ENCODE data around the gene CALN1.

CALN1 gene

GRCh38 chr7:71860572-71860971 is 551.6 kb downstream of the CALN1 start:
- H3K36me3 ChIP-seq (ENCODE audit: low read depth) = no peaks in the 10 kb centered on the region
- no peak overlapping the region for H3K4me3 ChIP-seq (ENCODE audit: severe bottlenecking)
- no peak overlapping the region for H3K27ac ChIP-seq (ENCODE audit: poor library complexity, severe bottlenecking)

DNA sequence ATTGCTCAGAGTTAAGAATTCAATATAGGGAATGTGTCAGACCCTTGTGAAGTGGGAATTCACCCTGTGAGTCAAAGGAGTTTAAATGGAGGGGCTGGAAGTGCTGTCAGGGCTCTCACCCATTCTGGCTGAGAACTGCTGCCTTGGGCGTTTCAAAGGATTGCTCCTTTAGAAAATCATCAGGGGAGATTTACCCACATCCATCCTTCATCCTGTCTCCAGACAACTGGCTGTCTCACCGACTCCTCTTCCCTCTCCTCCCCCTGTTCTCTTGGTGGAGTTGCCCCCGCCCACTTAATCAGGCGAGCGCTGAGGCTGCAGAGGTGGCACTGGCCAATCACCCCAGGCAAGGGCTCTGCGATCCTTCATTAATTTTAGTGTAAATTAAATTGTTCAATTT is 554.8 kb downstream of the CALN1 start:
- Histone ChIP-seq H3K27me3 (ENCODE audit: insufficient read depth, poor library complexity, severe bottlenecking) (no peaks in the 10 kb centered on the region), H3K4me3 (ENCODE audit: severe bottlenecking) (no peak overlapping the region), H3K9me3 (ENCODE audit: severe bottlenecking) (peaks cover 1% of the 10 kb centered on the region), H3K27ac (ENCODE audit: poor library complexity, severe bottlenecking) (no peak overlapping the region), H3K4me1 (ENCODE audit: insufficient read depth, poor library complexity, severe bottlenecking) (no peaks in the 10 kb centered on the region), H3K36me3 (ENCODE audit: low read depth) (no peaks in the 10 kb centered on the region)
- DNase-seq (ENCODE audit: low spot score) (no peak), ATAC-seq (ENCODE audit: low read depth) (no peak)
- TF ChIP-seq CTCF (IDR thresholded peaks at IDR 0.05; ENCODE audit: poor library complexity, severe bottlenecking) = no peak

More at GRCh38 chr7:71860572-71860971, 551.6 kb downstream of the CALN1 start:
- Histone ChIP-seq H3K9me3 (ENCODE audit: severe bottlenecking) (peaks cover 3% of the 10 kb centered on the region), H3K4me1 (ENCODE audit: insufficient read depth, poor library complexity, severe bottlenecking) (no peaks in the 10 kb centered on the region), H3K27me3 (ENCODE audit: insufficient read depth, poor library complexity, severe bottlenecking) (no peaks in the 10 kb centered on the region)
- TF ChIP-seq CTCF (IDR thresholded peaks at IDR 0.05; ENCODE audit: poor library complexity, severe bottlenecking) = no peak
- DNase-seq (ENCODE audit: low spot score) (no peak), ATAC-seq (ENCODE audit: low read depth) (no peak)

DNA sequence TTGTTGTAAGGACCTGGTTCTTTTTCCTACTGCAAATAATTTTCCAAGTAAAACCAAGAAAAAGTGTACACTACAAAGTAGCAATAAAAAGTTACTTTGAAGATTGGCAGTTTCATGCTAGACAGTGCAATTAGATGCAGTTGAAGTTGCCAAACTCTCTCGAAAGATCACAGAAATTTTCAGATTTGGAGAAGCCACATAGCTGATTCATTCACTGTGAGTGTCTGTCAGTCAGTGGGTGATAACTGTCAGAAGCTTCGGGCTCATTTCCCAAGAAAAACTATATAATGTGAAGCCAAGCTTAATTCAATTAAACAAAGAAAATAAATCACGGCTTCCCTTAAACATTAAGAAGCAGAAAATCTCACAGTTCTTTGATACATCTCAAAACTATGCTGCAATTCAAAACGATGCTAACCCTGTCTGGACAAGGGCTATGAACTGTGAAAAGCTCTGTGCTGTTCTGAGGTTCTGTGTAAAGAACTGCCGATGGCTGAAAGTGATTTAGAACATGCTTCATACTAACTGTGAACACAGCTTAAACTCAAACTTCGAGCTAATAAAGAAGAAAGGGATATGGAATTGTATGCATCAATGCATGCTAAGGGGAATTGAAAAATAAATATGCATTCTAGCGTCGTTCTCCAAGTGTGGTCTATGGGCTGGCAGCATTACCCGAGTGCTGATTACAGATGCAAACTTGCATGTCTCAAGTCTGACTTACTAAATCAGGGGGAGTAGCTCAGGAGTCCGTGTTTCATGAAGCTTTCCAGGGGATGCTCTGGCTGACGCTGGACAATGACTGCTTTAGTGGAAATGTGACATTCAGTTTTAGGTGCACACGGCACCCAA is 557.4 kb downstream of the CALN1 start:
- H3K9me3 ChIP-seq (ENCODE audit: severe bottlenecking) = peaks cover 3% of the 10 kb centered on the region
- H3K4me3 ChIP-seq (ENCODE audit: severe bottlenecking) = no peak overlapping the region
- no peaks in the 10 kb centered on the region for H3K4me1 ChIP-seq (ENCODE audit: insufficient read depth, poor library complexity, severe bottlenecking)
- ATAC-seq (ENCODE audit: low read depth) (no peak), DNase-seq (ENCODE audit: low spot score) (no peak)
- H3K27ac ChIP-seq (ENCODE audit: poor library complexity, severe bottlenecking) = no peak overlapping the region
- no peak for TF ChIP-seq CTCF (IDR thresholded peaks at IDR 0.05; ENCODE audit: poor library complexity, severe bottlenecking)
- no peaks in the 10 kb centered on the region for H3K36me3 ChIP-seq (ENCODE audit: low read depth)
- H3K27me3 ChIP-seq (ENCODE audit: insufficient read depth, poor library complexity, severe bottlenecking) = no peaks in the 10 kb centered on the region

DNA sequence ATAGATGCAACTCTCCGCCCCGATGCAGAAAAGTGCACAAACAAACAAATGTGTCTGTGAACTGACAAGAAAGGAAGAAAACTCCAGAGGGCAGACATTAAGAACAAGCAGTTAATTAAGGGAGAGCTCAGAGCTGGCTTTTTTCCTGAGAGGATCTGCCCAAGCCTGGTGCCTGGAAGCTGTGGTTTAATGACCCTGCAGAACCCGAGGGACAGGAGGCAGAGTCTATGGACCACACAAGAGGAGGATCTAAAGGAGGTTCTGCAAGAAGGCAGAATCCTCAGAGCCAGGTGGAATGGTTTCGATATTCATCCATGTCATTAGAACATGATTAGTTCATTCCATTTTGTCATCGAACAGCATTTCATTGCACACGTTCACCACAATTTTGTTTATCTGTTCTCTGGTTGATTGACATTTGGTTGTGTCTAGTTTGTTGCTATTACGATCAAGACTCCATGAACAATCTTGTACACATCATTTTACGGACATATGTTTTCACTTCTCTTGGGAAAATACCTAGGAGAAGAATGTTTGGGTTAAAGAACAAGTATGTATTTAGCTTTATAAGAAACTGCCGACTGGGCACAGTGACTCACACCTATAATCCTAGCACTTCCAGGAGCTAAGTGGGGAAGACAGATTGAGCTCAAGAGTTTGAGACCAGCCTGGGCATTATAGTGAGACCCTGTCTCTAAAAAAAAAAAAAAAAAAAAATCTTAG is 560.2 kb downstream of the CALN1 start:
- Histone ChIP-seq H3K36me3 (ENCODE audit: low read depth) (no peaks in the 10 kb centered on the region), H3K27me3 (ENCODE audit: insufficient read depth, poor library complexity, severe bottlenecking) (no peaks in the 10 kb centered on the region), H3K27ac (ENCODE audit: poor library complexity, severe bottlenecking) (no peak overlapping the region), H3K9me3 (ENCODE audit: severe bottlenecking) (peaks cover 2% of the 10 kb centered on the region), H3K4me3 (ENCODE audit: severe bottlenecking) (no peak overlapping the region), H3K4me1 (ENCODE audit: insufficient read depth, poor library complexity, severe bottlenecking) (no peaks in the 10 kb centered on the region)
- no peak for TF ChIP-seq CTCF (IDR thresholded peaks at IDR 0.05; ENCODE audit: poor library complexity, severe bottlenecking)
- ATAC-seq (ENCODE audit: low read depth) (no peak), DNase-seq (ENCODE audit: low spot score) (no peak)

All from RWPE2 (cell line).